ENCODE measurements around the gene CMTM7.

DNA sequence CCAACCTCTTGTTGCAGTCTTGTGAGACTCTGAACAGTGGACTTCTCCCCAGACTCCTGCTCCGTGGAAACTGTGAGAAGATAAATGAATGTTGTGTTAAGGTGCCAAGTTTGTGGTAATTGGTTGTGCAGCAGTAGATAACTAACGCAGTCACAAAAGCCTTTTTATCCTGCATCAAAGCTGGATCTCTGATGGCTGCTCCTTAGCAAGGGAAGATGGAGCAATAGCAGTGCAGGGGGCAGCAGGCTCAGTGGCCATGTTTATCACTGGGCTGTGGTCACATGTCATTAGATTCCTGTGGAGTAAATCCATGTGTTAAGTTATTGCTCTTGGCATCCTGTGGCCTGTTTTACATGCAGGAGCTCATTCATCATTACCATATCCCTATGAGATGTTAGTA lies 13.5 kb downstream of the CMTM7 start:
- TF ChIP-seq, protein P1, sequence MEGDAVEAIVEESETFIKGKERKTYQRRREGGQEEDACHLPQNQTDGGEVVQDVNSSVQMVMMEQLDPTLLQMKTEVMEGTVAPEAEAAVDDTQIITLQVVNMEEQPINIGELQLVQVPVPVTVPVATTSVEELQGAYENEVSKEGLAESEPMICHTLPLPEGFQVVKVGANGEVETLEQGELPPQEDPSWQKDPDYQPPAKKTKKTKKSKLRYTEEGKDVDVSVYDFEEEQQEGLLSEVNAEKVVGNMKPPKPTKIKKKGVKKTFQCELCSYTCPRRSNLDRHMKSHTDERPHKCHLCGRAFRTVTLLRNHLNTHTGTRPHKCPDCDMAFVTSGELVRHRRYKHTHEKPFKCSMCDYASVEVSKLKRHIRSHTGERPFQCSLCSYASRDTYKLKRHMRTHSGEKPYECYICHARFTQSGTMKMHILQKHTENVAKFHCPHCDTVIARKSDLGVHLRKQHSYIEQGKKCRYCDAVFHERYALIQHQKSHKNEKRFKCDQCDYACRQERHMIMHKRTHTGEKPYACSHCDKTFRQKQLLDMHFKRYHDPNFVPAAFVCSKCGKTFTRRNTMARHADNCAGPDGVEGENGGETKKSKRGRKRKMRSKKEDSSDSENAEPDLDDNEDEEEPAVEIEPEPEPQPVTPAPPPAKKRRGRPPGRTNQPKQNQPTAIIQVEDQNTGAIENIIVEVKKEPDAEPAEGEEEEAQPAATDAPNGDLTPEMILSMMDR (IDR thresholded peaks at IDR 0.05) = no peak
- TF ChIP-seq, protein P2, sequence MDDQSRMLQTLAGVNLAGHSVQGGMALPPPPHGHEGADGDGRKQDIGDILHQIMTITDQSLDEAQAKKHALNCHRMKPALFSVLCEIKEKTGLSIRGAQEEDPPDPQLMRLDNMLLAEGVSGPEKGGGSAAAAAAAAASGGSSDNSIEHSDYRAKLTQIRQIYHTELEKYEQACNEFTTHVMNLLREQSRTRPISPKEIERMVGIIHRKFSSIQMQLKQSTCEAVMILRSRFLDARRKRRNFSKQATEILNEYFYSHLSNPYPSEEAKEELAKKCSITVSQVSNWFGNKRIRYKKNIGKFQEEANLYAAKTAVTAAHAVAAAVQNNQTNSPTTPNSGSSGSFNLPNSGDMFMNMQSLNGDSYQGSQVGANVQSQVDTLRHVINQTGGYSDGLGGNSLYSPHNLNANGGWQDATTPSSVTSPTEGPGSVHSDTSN (IDR thresholded peaks at IDR 0.05) = no peak
- TF ChIP-seq POLR2AphosphoS5 (IDR thresholded peaks at IDR 0.05; ENCODE audit: low read depth, low read length) (no peak), EZH2phosphoT487 (IDR thresholded peaks at IDR 0.05; ENCODE audit: borderline replicate concordance, low read depth) (no peak), CHD2 (IDR thresholded peaks at IDR 0.05; ENCODE audit: low read length, partially characterized antibody) (no peak), RAD21 (IDR thresholded peaks at IDR 0.05; ENCODE audit: low read length) (no peak), MXI1 (IDR thresholded peaks at IDR 0.05; ENCODE audit: low read depth, low read length) (no peak), EP300 (IDR thresholded peaks at IDR 0.05; ENCODE audit: borderline replicate concordance in 1 of 2, low read depth in 1 of 2, low read length in 1 of 2) (no peak), NFIC (IDR thresholded peaks at IDR 0.05; ENCODE audit: borderline replicate concordance) (no peak), RXRA (IDR thresholded peaks at IDR 0.05; ENCODE audit: borderline replicate concordance, low read depth) (no peak), TAF1 (IDR thresholded peaks at IDR 0.05; ENCODE audit: borderline replicate concordance, low read depth, low read length) (no peak)

Data from SK-N-SH (cell line).